ENCODE data around the gene FMN1.

GRCh38 chr15:33019354-33019981, 175.0 kb downstream of the FMN1 start:
- TF ChIP-seq DDIT3 (CRISPR knock-in tag; IDR thresholded peaks at IDR 0.05) (no peak), ATAD3A (CRISPR knock-in tag; IDR thresholded peaks at IDR 0.05) (no peak), KLF11 (CRISPR knock-in tag; IDR thresholded peaks at IDR 0.05) (no peak), STAG1 (CRISPR knock-in tag; IDR thresholded peaks at IDR 0.05) (no peak), FLYWCH1 (CRISPR knock-in tag; IDR thresholded peaks at IDR 0.05) (no peak)

All from HepG2 (cell line).